ENCODE data around the gene ZNF750.

Gene ZNF750

DNA sequence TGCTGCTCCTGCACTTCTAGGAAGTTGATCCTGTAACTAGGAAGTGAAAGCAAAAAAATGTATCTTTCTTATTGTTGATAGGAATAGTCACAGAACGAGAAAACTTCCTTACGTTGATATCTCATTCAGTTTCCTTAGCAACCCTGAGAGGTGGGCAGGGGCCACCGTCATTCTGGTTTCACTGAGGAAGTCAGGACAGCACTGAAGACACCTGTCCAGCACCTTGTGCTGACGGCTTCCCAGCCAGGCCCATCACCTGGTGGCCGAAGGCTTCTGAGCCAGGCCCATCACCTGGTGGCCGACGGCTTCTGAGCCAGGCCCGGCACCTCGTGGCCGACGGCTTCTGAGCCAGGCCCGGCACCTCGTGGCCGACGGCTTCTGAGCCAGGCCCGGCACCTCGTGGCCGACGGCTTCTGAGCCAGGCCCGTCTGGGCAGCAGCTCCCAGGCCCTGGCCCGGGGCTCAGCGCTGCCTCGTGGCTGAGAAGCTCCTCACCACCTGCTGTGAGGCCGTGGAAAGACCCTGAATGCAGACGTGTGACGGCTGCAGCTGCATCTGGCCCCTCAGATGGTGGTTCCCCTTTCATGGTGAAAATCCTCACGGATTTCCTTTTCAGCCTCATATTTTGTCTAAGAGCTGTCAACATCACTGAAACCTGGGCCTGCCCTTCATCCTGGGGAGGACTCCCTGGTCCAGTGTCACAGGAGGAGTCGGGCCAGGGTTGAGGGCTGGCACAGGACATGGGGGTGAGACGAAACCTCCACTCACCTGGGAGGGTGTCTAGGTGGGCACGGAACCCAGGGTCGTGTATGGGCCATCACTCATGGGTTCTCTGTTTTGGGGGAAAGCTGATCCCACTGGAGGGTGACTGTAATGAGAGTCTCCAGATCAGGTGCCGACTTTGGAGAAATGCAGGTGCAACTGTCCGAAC, 33.0 kb upstream of the ZNF750 start:
- H3K36me3 ChIP-seq (ENCODE audit: control insufficient read depth in 2 of 2, insufficient read depth in 2 of 2, low read length in 2 of 2) = peaks cover 4 to 8% of the 10 kb centered on the region in 2 donors
- no peak overlapping the region for H3K9ac ChIP-seq (ENCODE audit: low read depth in 1 of 2, low read length in 2 of 2)
- peaks cover 0 to 12% of the 10 kb centered on the region in 2 donors for H3K4me1 ChIP-seq (ENCODE audit: control insufficient read depth in 2 of 2, insufficient read depth in 2 of 2, low read length in 2 of 2)
- H3K27ac ChIP-seq (ENCODE audit: low read depth in 2 of 2, low read length in 2 of 2) = no peak overlapping the region
- no peaks in the 10 kb centered on the region for H3K27me3 ChIP-seq (ENCODE audit: control insufficient read depth in 2 of 2, insufficient read depth in 2 of 2, low read length in 2 of 2)
- no peaks in the 10 kb centered on the region for H3K9me3 ChIP-seq (ENCODE audit: control insufficient read depth in 2 of 2, low read length in 2 of 2)
- no peak overlapping the region for H3K4me3 ChIP-seq (ENCODE audit: low read length in 2 of 2)

DNA sequence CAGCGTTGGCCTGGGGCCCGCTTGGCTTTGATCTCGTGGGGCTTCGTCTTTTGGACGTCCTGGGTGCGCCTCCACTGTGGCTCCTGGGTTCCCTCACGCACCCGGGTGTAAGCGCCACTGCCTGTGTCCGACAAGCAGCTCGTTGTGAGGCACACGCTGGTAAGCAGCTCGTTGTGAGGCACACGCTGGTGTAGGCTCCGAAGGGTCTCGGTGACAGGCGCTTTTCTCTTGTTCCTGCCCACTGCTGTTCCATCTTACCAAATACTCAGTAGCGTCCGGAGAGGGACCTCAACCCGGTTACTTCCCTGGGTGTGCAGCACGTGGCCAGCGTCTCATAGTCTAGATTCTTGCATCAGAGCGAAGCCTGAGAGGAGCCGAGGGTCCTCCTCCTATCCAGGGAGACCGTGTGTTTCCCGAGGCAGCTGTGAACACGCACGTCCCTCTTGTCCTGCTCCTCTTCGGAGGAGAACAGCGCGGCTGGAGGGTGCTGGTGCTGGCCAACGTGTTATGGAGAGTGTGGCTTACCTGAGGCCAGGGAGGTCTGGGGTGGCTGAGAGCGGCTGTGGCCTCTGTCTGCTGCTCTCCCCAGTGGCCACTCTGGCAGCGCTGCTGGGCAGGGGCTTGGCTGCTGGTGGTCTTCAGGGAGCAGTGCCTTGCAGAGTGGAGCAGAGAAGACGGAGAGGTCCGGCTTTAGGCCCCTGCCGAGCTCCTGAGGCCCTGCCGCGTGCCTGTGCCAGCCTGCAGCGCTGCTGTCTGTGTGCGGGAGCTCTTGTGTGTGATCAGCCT, 32.1 kb upstream of the ZNF750 start:
- H3K4me1 ChIP-seq (ENCODE audit: control insufficient read depth in 2 of 2, insufficient read depth in 2 of 2, low read length in 2 of 2) = peaks cover 0 to 12% of the 10 kb centered on the region in 2 donors
- no peak overlapping the region for H3K9ac ChIP-seq (ENCODE audit: low read depth in 1 of 2, low read length in 2 of 2)
- H3K36me3 ChIP-seq (ENCODE audit: control insufficient read depth in 2 of 2, insufficient read depth in 2 of 2, low read length in 2 of 2) = peaks cover 4 to 8% of the 10 kb centered on the region in 2 donors
- H3K4me3 ChIP-seq (ENCODE audit: low read length in 2 of 2) = no peak overlapping the region
- no peaks in the 10 kb centered on the region for H3K27me3 ChIP-seq (ENCODE audit: control insufficient read depth in 2 of 2, insufficient read depth in 2 of 2, low read length in 2 of 2)
- H3K9me3 ChIP-seq (ENCODE audit: control insufficient read depth in 2 of 2, low read length in 2 of 2) = no peaks in the 10 kb centered on the region
- H3K27ac ChIP-seq (ENCODE audit: low read depth in 2 of 2, low read length in 2 of 2) = no peak overlapping the region

DNA sequence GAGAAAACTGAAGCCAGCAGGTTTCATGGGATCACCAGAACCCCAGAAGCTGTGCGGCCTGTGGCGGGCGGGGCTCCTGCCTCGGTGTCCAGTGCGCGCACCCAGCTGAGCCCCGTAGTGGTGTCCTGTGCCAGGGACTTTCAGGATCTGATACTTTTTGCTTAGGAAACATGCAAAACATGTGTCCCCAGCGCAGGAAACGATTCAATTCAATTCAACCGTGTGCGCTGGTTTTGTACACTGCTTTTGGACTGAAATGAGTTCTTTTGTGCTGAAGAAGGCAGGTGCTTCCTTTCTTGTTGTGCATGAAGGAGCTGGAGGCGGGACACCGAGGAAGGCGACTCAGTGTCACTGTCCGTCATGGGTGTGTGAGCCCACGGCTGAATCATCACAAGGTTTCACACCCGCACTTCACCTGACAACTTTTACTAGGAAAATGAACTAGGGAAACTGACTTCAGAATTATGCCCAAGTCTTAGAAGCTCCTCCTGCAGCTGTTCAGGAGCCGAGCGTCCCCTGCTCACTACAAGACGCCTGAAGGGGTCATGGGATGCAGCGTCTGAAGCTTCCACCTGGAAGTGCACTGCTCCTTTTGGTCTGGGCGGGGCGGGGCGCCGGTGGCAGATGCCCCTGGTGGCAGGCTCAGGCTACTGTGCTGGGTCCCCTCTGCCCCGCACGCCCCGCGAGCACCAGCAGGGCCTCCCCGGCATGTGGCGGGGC, 31.4 kb upstream of the ZNF750 start:
- Histone ChIP-seq H3K9ac (ENCODE audit: low read depth in 1 of 2, low read length in 2 of 2) (no peak overlapping the region), H3K9me3 (ENCODE audit: control insufficient read depth in 2 of 2, low read length in 2 of 2) (no peaks in the 10 kb centered on the region), H3K27me3 (ENCODE audit: control insufficient read depth in 2 of 2, insufficient read depth in 2 of 2, low read length in 2 of 2) (no peaks in the 10 kb centered on the region), H3K4me1 (ENCODE audit: control insufficient read depth in 2 of 2, insufficient read depth in 2 of 2, low read length in 2 of 2) (peaks cover 0 to 8% of the 10 kb centered on the region in 2 donors), H3K36me3 (ENCODE audit: control insufficient read depth in 2 of 2, insufficient read depth in 2 of 2, low read length in 2 of 2) (peaks cover 4 to 8% of the 10 kb centered on the region in 2 donors), H3K4me3 (ENCODE audit: low read length in 2 of 2) (no peak overlapping the region), H3K27ac (ENCODE audit: low read depth in 2 of 2, low read length in 2 of 2) (no peak overlapping the region)

DNA sequence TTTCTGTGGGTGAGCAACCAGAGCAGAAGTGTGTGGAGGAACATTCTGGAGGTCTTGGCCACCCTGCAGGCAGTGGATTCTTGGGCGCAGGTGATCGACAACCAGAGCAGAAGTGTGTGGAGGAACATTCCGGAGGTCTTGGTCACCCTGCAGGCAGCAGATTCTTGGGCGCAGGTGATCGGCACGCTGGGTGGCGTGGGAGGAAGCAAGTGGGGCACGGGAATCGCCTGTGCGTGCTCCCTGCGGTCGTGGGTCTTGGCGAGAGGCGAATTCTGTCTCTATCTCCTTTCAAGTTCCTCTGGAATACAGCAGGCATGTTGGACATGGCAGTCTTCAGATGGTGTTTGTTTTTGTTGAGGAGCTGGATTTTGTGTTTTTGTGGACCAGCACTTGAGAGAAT, 30.7 kb upstream of the ZNF750 start:
- Histone ChIP-seq H3K9ac (ENCODE audit: low read depth in 1 of 2, low read length in 2 of 2) (no peak overlapping the region), H3K36me3 (ENCODE audit: control insufficient read depth in 2 of 2, insufficient read depth in 2 of 2, low read length in 2 of 2) (peaks cover 4 to 8% of the 10 kb centered on the region in 2 donors), H3K4me1 (ENCODE audit: control insufficient read depth in 2 of 2, insufficient read depth in 2 of 2, low read length in 2 of 2) (peaks cover 0 to 11% of the 10 kb centered on the region in 2 donors), H3K27ac (ENCODE audit: low read depth in 2 of 2, low read length in 2 of 2) (no peak overlapping the region), H3K9me3 (ENCODE audit: control insufficient read depth in 2 of 2, low read length in 2 of 2) (no peaks in the 10 kb centered on the region), H3K27me3 (ENCODE audit: control insufficient read depth in 2 of 2, insufficient read depth in 2 of 2, low read length in 2 of 2) (no peaks in the 10 kb centered on the region), H3K4me3 (ENCODE audit: low read length in 2 of 2) (no peak overlapping the region)

DNA sequence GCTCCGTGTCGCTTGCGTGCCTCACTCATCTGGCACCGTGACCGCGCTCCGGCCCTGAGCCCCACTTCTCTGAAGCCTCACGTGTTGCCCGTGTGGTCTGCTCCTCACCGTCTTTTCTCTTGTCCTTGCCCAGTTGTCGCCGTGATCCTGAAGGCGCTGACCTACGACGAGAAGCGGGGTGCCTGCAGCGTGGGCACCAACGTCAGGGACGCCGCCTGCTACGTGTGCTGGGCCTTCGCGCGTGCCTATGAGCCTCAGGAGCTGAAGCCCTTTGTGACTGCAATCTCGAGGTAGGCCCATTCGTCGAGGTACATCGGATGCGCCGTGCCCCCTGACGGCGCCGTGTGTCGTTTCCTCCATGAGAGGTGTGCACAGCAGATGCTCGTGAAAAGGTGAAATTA, 30.3 kb upstream of the ZNF750 start:
- Histone ChIP-seq H3K9ac (ENCODE audit: low read depth in 1 of 2, low read length in 2 of 2) (no peak overlapping the region), H3K4me3 (ENCODE audit: low read length in 2 of 2) (no peak overlapping the region), H3K4me1 (ENCODE audit: control insufficient read depth in 2 of 2, insufficient read depth in 2 of 2, low read length in 2 of 2) (peaks cover 3 to 14% of the 10 kb centered on the region in 2 donors), H3K9me3 (ENCODE audit: control insufficient read depth in 2 of 2, low read length in 2 of 2) (no peaks in the 10 kb centered on the region), H3K27ac (ENCODE audit: low read depth in 2 of 2, low read length in 2 of 2) (no peak overlapping the region), H3K27me3 (ENCODE audit: control insufficient read depth in 2 of 2, insufficient read depth in 2 of 2, low read length in 2 of 2) (no peaks in the 10 kb centered on the region), H3K36me3 (ENCODE audit: control insufficient read depth in 2 of 2, insufficient read depth in 2 of 2, low read length in 2 of 2) (peaks cover 4 to 8% of the 10 kb centered on the region in 2 donors)

DNA sequence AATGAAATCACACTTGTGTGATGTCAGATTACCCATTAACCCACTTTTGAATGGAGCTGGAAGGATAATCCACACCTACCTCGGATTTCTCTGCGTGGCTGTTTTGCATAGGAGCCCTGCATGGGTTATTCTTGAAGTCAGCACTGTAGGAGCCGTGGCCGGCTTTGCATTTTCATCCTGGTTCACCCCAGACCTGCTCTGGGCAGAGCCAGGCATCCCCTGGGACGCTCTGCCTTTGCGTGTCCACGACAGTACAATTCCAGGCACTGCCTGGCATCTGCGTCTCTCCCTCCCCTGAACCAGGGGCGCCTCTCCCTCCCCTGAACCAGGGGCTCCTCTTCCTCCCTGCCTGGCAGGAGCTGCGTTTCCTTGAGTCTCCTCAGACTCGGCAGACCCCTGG, 29.7 kb upstream of the ZNF750 start:
- Histone ChIP-seq H3K9me3 (ENCODE audit: control insufficient read depth in 2 of 2, low read length in 2 of 2) (no peaks in the 10 kb centered on the region), H3K27ac (ENCODE audit: low read depth in 2 of 2, low read length in 2 of 2) (no peak overlapping the region), H3K27me3 (ENCODE audit: control insufficient read depth in 2 of 2, insufficient read depth in 2 of 2, low read length in 2 of 2) (no peaks in the 10 kb centered on the region), H3K4me1 (ENCODE audit: control insufficient read depth in 2 of 2, insufficient read depth in 2 of 2, low read length in 2 of 2) (peaks cover 8 to 19% of the 10 kb centered on the region in 2 donors), H3K9ac (ENCODE audit: low read depth in 1 of 2, low read length in 2 of 2) (no peak overlapping the region), H3K4me3 (ENCODE audit: low read length in 2 of 2) (no peak overlapping the region), H3K36me3 (ENCODE audit: control insufficient read depth in 2 of 2, insufficient read depth in 2 of 2, low read length in 2 of 2) (peaks cover 4 to 8% of the 10 kb centered on the region in 2 donors)

DNA sequence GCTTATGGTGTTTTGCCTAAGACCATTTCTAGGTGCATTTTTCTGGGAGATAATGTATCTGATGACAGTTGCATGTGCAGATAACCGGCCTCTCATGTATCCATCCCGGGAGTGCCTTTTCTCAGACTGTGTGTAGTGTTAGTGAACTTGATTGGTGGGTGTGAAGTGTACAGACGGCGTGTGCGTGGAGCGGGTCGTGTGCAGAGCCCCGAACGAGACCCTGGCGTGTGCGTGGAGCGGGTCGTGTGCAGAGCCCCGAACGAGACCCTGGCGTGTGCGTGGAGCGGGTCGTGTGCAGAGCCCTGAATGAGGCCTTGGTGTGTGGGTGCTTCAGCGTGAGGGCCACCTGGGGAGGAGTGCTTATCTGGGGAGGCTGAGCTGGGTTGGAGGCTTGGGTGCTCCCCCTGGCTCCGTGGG, 28.9 kb upstream of the ZNF750 start:
- Histone ChIP-seq H3K4me1 (ENCODE audit: control insufficient read depth in 2 of 2, insufficient read depth in 2 of 2, low read length in 2 of 2) (peaks cover 10 to 19% of the 10 kb centered on the region in 2 donors), H3K36me3 (ENCODE audit: control insufficient read depth in 2 of 2, insufficient read depth in 2 of 2, low read length in 2 of 2) (peaks cover 4 to 8% of the 10 kb centered on the region in 2 donors), H3K27ac (ENCODE audit: low read depth in 2 of 2, low read length in 2 of 2) (no peak overlapping the region), H3K4me3 (ENCODE audit: low read length in 2 of 2) (no peak overlapping the region), H3K27me3 (ENCODE audit: control insufficient read depth in 2 of 2, insufficient read depth in 2 of 2, low read length in 2 of 2) (no peaks in the 10 kb centered on the region), H3K9ac (ENCODE audit: low read depth in 1 of 2, low read length in 2 of 2) (no peak overlapping the region), H3K9me3 (ENCODE audit: control insufficient read depth in 2 of 2, low read length in 2 of 2) (no peaks in the 10 kb centered on the region)

DNA sequence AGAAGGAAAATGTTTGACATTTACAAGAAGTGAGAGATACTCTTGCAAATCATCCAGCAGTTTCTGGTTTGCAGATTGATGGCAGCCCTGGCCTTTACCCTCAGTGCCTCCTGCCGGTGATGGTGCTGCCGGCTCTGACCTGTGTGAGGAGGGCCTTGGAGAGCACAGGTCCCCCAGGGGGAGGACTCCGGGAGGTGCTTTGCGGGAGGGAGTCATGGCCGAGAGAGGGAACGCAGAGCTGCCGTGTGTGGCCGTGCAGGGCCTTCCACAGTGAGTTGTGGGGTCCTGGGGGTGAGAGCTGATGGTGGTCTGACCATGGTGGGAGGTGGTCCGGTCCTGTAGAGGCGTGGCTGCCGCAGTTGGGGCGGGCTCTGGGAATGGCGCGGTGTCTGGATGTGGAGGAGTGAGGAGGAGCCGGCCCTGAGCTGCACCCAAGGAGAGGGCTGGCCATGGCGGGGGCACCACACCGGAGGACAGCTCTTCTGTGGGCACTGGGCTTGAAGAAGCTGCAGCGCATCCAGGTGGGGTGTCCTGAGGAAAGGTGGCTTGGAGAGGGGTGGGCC, 28.0 kb upstream of the ZNF750 start:
- H3K4me1 ChIP-seq (ENCODE audit: control insufficient read depth in 2 of 2, insufficient read depth in 2 of 2, low read length in 2 of 2) = peaks cover 12 to 27% of the 10 kb centered on the region in 2 donors
- no peaks in the 10 kb centered on the region for H3K27me3 ChIP-seq (ENCODE audit: control insufficient read depth in 2 of 2, insufficient read depth in 2 of 2, low read length in 2 of 2)
- H3K36me3 ChIP-seq (ENCODE audit: control insufficient read depth in 2 of 2, insufficient read depth in 2 of 2, low read length in 2 of 2) = peaks cover 4 to 8% of the 10 kb centered on the region in 2 donors
- no peaks in the 10 kb centered on the region for H3K9me3 ChIP-seq (ENCODE audit: control insufficient read depth in 2 of 2, low read length in 2 of 2)
- no peak overlapping the region for H3K27ac ChIP-seq (ENCODE audit: low read depth in 2 of 2, low read length in 2 of 2)
- no peak overlapping the region for H3K4me3 ChIP-seq (ENCODE audit: low read length in 2 of 2)
- no peak overlapping the region for H3K9ac ChIP-seq (ENCODE audit: low read depth in 1 of 2, low read length in 2 of 2)

DNA sequence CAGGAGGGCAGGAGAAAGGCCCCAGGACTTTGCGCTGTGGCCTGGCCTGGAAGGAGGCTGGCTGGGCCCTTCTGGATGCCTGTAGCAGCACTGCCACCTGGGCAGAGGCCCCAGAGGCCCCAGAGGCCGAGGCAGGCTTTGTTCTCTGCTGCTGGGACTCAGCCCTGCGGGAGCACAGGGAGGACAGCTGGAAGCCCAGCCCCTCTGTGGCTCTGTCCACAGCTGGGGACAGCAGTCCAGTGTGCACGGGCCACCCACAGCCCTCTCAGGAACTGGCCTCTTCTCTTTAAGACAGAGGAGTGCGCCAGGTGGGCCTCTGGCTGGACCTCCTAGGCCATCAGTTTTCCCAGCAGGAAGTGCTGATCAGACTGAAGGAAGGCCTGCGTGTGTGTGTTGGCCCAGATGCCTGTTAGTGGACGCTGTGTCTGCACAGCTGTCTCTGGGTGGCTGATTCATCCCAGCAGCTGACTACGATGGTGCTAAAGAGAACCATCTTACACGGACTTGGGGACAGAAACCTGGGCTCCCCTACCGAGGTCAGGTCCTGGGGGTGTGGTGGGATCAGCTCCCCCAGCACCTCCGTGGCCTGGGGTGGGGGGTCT, 26.9 kb upstream of the ZNF750 start:
- H3K9me3 ChIP-seq (ENCODE audit: control insufficient read depth in 2 of 2, low read length in 2 of 2) = no peaks in the 10 kb centered on the region
- no peak overlapping the region for H3K9ac ChIP-seq (ENCODE audit: low read depth in 1 of 2, low read length in 2 of 2)
- H3K27me3 ChIP-seq (ENCODE audit: control insufficient read depth in 2 of 2, insufficient read depth in 2 of 2, low read length in 2 of 2) = no peaks in the 10 kb centered on the region
- H3K27ac ChIP-seq (ENCODE audit: low read depth in 2 of 2, low read length in 2 of 2) = peak overlapping the region in 1 of 2 donors; percentile 23
- no peak overlapping the region for H3K4me3 ChIP-seq (ENCODE audit: low read length in 2 of 2)
- H3K36me3 ChIP-seq (ENCODE audit: control insufficient read depth in 2 of 2, insufficient read depth in 2 of 2, low read length in 2 of 2) = peaks cover 3 to 4% of the 10 kb centered on the region in 2 donors
- H3K4me1 ChIP-seq (ENCODE audit: control insufficient read depth in 2 of 2, insufficient read depth in 2 of 2, low read length in 2 of 2) = peaks cover 12 to 19% of the 10 kb centered on the region in 2 donors
